RKO (cell line): Measurements from ENCODE around the gene TRIM28.
"Not testable (repeated sequence)": the region's sequence is repeated elsewhere in the genome, so short reads cannot be mapped to it uniquely, and the experiment has no call there.

Experiments
- DNase-seq: peaks from one replicate; pipeline ENCODE4 v3.0.0-alpha.2; 2016; ENCODE audit warnings: low spot score

TRIM28 gene

GRCh38 chr19:58543826-58544590 is at the start of gene TRIM28:
Gene TRIM28, plus strand, starts transcription at chr19:58544064. Its CDS starts 694 bp downstream, at chr19:58544758.
- peak; percentile 99 for DNase-seq

- DNase-seq = no peak
Observed at GRCh38 chr19:58497634-58498170, 46.2 kb upstream of the TRIM28 start.

- DNase-seq = no peak
Observed at GRCh38 chr19:58498316-58499020, 45.4 kb upstream of the TRIM28 start.

- DNase-seq = peak; percentile 99
Observed at GRCh38 chr19:58499021-58499927, 44.6 kb upstream of the TRIM28 start.

- DNase-seq = no peak
Observed at GRCh38 chr19:58500242-58500641, 43.6 kb upstream of the TRIM28 start.

GRCh38 chr19:58507602-58508223 is 36.2 kb upstream of the TRIM28 start:
- not testable (repeated sequence) for DNase-seq

- no peak for DNase-seq
Observed at GRCh38 chr19:58509731-58510083, 34.2 kb upstream of the TRIM28 start.

- DNase-seq = no peak
Observed at GRCh38 chr19:58510084-58510862, 33.6 kb upstream of the TRIM28 start.

GRCh38 chr19:58511353-58512208 is 32.3 kb upstream of the TRIM28 start, which contains the start of gene SLC27A5:
Gene SLC27A5, minus strand, starts transcription at chr19:58511992. Its CDS starts 37 bp downstream, at chr19:58511955.
- no peak for DNase-seq

- no peak for DNase-seq
Observed at GRCh38 chr19:58513213-58513693, 30.6 kb upstream of the TRIM28 start.

- peak; percentile 96 for DNase-seq
Observed at GRCh38 chr19:58513694-58514563, 29.9 kb upstream of the TRIM28 start.

- DNase-seq = no peak
Observed at GRCh38 chr19:58514564-58515022, 29.3 kb upstream of the TRIM28 start.

GRCh38 chr19:58515259-58515658 is 28.6 kb upstream of the TRIM28 start:
- no peak for DNase-seq

- DNase-seq = no peak
Observed at GRCh38 chr19:58516246-58516836, 27.5 kb upstream of the TRIM28 start.

- DNase-seq = no peak
Observed at GRCh38 chr19:58516964-58517833, 26.7 kb upstream of the TRIM28 start.

- peak; percentile 45 for DNase-seq
Observed at GRCh38 chr19:58518256-58519086, 25.4 kb upstream of the TRIM28 start.
